Stimulated activated CD8-positive, alpha-beta memory T cell treated with anti-CD3 and anti-CD28 coated beads, Interleukin-4, amount 100 ng/mL, for 24 hours (primary cell): ENCODE measurements around the gene ARHGAP26.
"Not testable (repeated sequence)": the region's sequence is repeated elsewhere in the genome, so short reads cannot be mapped to it uniquely, and the experiment has no call there.

Experiments
- DNase-seq: peaks from one replicate; pipeline ENCODE4 v3.0.0-alpha.2; 2020; ENCODE audit warnings: low read depth

The ARHGAP26 gene

GRCh38 chr5:142904416-142904815 lies 134.2 kb downstream of the ARHGAP26 start:
- no peak for DNase-seq

- DNase-seq = no peak
Measured at GRCh38 chr5:142905348-142905747, 135.2 kb downstream of the ARHGAP26 start.

DNA sequence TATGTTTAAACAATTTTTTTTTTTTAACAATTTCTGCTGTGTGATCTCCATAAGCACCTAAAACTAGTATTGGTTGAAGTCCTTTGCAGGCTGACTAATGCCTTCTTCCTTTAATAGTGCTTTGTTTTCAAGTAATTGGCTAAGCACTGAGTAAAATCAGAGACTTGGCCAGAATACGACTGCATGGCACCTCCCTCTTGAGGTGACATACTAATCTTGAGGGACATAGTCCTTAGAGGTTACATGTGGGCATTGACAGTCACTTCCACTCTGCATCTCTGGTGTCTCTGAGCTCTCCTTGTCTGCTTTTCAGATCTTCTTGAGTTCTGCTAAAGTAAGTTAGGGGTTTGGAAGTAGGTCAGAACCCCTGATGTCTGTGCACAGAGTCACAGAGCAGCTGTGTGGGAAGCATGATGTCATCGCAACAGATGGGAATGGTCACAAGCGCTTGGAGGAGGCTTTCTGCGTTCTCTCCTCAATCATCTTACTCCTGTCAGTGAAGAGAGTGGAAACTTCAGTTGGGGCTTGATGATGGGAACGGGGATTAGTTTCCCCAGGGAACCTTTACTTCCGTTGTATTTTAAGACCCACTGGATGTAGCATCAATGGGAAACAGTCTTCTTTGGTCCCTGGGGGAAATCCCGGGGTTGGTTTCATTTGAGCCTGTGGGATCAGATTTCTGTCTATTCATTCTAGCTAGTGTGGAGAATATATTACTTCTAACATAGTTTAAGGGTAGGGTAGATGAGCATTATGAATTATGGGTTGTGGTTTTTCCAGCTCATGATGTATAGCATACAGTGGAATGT lies 136.9 kb downstream of the ARHGAP26 start:
- DNase-seq = no peak

DNA sequence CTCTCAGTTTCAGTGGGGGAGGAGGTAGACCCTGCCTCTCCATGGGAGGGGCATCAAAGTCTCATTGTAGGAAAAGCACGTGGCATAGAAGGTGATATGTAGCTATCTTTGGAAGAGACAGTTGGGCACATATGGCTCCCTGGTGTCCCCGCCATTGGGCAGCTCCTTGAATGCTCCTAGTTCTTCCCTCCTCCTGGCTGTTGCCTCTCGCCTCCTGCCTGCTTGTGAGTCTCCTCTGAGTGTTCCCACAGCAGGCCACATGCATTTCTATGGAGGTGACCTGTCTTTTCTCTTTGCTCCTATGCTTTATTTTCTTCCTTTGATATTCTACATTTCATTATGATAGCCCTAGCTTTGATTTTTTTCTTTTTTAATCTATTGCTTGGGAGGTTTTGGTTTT lies 138.5 kb downstream of the ARHGAP26 start:
- DNase-seq = no peak

GRCh38 chr5:142910128-142910527 lies 140.0 kb downstream of the ARHGAP26 start:
- no peak for DNase-seq

DNA sequence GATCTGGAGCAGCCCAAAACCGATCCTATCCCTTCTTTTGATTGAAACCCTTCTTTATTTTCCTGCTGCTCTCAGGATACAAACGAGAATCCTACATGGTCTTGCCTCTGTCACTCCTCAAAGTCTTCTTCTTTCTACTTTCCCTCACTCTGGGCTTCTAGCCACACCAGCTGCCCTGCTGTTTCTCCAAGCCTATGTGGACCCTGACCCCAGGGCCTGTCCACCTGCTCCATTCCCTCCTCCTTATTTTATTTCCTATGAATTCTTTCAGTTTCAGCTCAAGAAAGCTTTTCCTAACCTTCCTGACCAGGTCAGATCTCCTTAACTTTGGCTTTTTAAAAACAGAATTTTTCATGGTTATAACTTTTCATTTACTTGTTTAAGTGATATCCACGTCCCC lies 141.0 kb downstream of the ARHGAP26 start:
- DNase-seq = no peak

- DNase-seq = no peak
Measured at GRCh38 chr5:142911775-142912174, 141.6 kb downstream of the ARHGAP26 start.

GRCh38 chr5:142913728-142914338 lies 143.7 kb downstream of the ARHGAP26 start:
- DNase-seq = no peak

GRCh38 chr5:142915038-142915437 lies 144.9 kb downstream of the ARHGAP26 start:
- no peak for DNase-seq

DNA sequence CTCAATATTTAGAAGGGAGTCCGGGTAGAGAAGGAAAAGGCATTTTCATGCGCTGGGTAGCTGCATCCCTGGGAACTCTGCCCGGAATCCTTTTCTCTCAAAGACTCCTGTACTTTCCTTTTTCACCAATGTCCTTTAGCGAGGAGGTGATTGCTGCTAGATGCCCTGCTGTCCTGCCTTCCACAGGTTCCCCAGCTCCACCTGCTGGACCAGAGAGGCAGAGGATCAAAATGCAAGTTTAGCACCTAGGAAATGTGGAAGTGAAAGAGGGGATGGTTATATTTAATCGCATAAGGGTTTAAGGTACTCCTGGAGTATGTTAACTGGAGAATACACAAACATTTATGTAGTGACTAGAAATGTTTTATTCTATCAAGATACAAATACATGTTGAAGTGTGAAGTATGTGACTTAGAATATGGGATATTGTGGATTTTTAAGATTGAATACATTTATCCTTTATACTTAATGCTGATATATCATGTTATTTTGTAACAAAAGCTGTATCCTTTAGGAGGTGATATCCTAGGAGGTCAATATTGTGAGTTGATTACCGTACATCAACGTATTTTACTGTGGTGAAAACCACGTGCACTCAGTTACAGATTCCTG lies 145.7 kb downstream of the ARHGAP26 start:
- no peak for DNase-seq

GRCh38 chr5:142918959-142919635 lies 148.9 kb downstream of the ARHGAP26 start:
- no peak for DNase-seq

DNA sequence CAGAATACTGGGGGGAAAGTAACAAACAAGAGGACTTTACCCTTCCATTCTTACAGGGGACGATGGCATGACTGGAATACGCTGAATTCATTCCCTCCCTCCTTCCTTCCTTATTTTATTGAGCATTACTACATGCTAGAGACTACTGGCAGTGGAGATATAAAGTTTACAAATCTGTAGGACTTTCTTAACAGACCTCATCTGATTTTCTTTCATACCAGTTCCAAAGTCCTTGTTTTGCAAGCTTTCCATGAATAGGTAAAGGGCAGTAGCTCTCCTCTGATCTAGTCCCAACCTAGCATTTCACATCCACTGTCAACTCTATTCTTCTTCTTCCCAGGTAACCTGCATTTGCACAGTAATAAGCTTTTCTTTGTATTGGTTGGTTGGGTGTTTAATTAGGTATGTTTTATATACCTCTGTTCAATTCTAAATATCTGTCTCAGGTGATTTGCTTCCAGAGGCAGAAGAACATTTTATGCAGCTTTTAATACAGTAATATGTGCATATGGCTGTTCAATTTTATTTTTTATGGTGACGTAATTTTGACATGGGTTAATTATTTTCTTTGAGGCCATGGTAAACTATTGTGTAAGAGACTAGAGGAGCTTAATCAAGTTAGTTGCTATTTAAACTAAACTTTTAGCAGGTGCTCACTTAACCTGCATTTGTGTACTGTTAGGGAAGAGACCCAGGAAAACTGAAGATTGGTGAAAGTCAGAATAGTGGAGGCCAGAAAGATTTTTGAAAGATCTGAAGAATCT lies 150.9 kb downstream of the ARHGAP26 start:
- no peak for DNase-seq

GRCh38 chr5:142922223-142922952 lies 152.2 kb downstream of the ARHGAP26 start:
- DNase-seq = no peak

DNA sequence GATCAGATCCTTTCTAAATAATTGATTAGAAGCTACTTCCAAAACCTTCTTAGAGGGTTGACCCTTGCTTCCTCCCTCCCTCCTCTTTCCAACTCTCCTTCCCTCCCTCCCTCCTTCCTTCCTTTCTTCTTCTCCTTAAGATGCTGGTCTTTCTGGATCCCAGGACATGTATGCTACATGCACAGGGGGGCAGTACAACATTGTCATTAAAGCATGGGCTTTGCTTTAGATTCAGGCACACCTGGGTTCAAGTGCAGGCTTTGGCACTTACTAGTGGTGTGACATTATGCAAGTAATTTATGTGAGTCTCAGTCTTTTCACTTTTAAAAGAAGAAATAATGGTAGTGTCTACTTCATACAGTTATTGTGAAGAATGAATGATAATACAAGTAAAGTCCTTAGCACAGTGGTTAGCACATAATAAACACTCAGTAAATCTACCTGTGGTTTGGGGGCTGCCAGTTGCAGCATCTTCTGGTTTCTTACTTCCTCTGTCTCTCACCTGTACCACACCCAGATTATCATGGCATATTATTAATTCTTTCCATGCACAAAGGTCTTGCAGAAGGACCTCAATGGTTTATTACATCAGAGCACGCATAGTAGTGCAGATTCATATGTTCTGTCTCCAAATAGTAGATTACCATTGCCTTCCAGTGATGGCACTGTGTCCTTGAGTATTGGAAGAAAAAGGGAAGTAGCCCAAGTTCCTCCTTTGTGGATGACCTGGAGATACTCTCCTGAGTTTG lies 154.1 kb downstream of the ARHGAP26 start:
- DNase-seq = no peak

GRCh38 chr5:142925795-142926194 lies 155.6 kb downstream of the ARHGAP26 start:
- DNase-seq = no peak

DNA sequence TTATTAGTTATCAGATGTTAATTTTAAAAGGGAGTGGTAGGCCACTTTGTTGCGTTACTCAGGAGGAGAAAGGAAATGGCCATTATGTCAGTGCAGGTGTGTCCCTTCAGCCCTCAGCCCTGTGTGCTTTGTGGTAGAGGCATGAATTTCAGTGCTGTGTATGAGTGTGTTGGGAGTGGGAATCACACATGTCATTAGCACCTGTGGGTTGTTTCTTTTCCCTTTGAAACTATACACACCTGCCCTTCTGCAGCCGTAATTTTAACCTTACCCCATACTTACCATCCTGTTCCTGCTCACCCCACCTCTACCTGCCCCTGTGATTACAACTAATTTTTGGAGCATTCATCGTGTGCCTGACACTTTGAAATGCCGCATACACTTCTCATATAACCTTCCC lies 156.4 kb downstream of the ARHGAP26 start:
- DNase-seq = no peak

DNA sequence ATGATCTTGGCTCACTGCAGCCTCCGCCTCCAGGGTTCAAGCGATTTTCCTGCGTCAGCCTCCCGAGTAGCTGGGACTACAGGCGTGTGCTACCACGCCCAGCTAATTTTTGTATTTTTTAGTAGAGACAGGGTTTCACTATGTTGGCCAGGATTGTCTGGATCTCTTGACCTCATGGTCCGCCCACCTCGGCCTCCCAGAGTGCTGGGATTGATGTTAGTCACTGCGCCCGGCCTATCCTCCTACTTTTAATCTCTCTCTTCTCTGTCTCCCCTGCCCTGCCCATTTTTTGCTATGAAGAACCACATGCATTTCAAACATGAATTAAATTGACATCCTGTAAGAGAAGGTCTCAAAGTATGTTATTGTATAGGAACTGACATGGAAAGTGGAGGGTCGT lies 158.8 kb downstream of the ARHGAP26 start:
- DNase-seq = not testable (repeated sequence)

DNA sequence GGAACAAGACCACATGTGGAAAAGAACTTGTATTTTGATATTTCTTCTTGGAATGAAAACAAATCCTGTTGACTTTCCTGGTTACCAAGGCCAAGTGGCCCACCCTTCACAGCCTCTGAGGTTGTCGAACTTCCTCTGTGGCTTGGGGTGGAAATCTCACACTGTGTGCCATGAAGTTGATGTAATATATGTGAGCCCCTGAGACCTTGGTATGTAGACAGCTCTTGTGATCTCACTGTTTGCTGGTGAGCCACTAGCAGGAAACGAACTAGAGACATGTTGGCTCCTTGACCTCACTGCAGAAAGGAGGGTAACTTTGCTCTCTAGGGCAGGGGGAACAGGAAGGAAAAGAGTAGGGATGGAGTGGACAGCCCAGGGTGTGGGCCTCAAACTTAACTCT lies 159.4 kb downstream of the ARHGAP26 start:
- DNase-seq = no peak

- no peak for DNase-seq
Measured at GRCh38 chr5:142930395-142931110, 160.4 kb downstream of the ARHGAP26 start.
